ENCODE data around the gene AIPL1.

Gene AIPL1

GRCh38 chr17:6448473-6448872 lies 13.6 kb upstream of the AIPL1 start:
- Histone ChIP-seq H3K4me1 (ENCODE audit: low read length) (no peaks in the 10 kb centered on the region), H3K27me3 (replicated peaks; ENCODE audit: insufficient read depth, low read length) (0 out of 2 replicates have a peak, but pooled peaks cover 1% of the 10 kb centered on the region), H3K9ac (ENCODE audit: low read length) (no peak overlapping the region), H2AFZ (ENCODE audit: low read length) (no peak overlapping the region), H4K20me1 (ENCODE audit: insufficient read depth, low read length) (no peaks in the 10 kb centered on the region), H3K9me2 (replicated peaks; ENCODE audit: insufficient read depth, low read length) (no peaks in the 10 kb centered on the region), H3K4me3 (ENCODE audit: low read length) (no peak overlapping the region), H3K9me3 (replicated peaks; ENCODE audit: insufficient read depth, low read length) (no peaks in the 10 kb centered on the region), H3K27ac (ENCODE audit: low read length) (no peak overlapping the region), H3K36me3 (replicated peaks; ENCODE audit: insufficient read depth, low read length) (no peaks in the 10 kb centered on the region), H3K4me2 (ENCODE audit: low read depth, low read length) (no peak overlapping the region), H3K79me2 (ENCODE audit: low read length) (no peaks in the 10 kb centered on the region), H3F3A (ENCODE audit: insufficient read depth, low read length) (no peaks in the 10 kb centered on the region)
- TF ChIP-seq CTCF (IDR thresholded peaks at IDR 0.05; ENCODE audit: low read length), result no peak
- no peak for TF ChIP-seq EZH2phosphoT487 (IDR thresholded peaks at IDR 0.05; ENCODE audit: low read length)
- TF ChIP-seq EZH2 (optimal IDR thresholded peaks at IDR 0.05; ENCODE audit: low read depth, low read length), result no peak
- no peak for DNase-seq

- Histone ChIP-seq H2AFZ (ENCODE audit: low read length) (no peak overlapping the region), H3K4me1 (ENCODE audit: low read length) (no peaks in the 10 kb centered on the region), H3F3A (ENCODE audit: insufficient read depth, low read length) (no peaks in the 10 kb centered on the region), H3K4me3 (ENCODE audit: low read length) (no peak overlapping the region), H4K20me1 (ENCODE audit: insufficient read depth, low read length) (no peaks in the 10 kb centered on the region), H3K36me3 (replicated peaks; ENCODE audit: insufficient read depth, low read length) (no peaks in the 10 kb centered on the region), H3K27me3 (replicated peaks; ENCODE audit: insufficient read depth, low read length) (no peaks in the 10 kb centered on the region; the same call in 1 of the 2 replicates), H3K9ac (ENCODE audit: low read length) (no peak overlapping the region), H3K4me2 (ENCODE audit: low read depth, low read length) (no peak overlapping the region), H3K9me2 (replicated peaks; ENCODE audit: insufficient read depth, low read length) (no peaks in the 10 kb centered on the region), H3K79me2 (ENCODE audit: low read length) (no peaks in the 10 kb centered on the region), H3K27ac (ENCODE audit: low read length) (no peak overlapping the region), H3K9me3 (replicated peaks; ENCODE audit: insufficient read depth, low read length) (no peaks in the 10 kb centered on the region)
- no peak for TF ChIP-seq EZH2 (optimal IDR thresholded peaks at IDR 0.05; ENCODE audit: low read depth, low read length)
- no peak for TF ChIP-seq EZH2phosphoT487 (IDR thresholded peaks at IDR 0.05; ENCODE audit: low read length)
- no peak for TF ChIP-seq CTCF (IDR thresholded peaks at IDR 0.05; ENCODE audit: low read length)
- no peak for DNase-seq
Observed at GRCh38 chr17:6446516-6447100, 11.7 kb upstream of the AIPL1 start.

GRCh38 chr17:6444571-6445335 lies 9.8 kb upstream of the AIPL1 start:
- no peak overlapping the region; the same call in 1 of the 2 replicates for H3K9ac ChIP-seq (ENCODE audit: low read length)
- TF ChIP-seq EZH2 (optimal IDR thresholded peaks at IDR 0.05; ENCODE audit: low read depth, low read length) (no peak), CTCF (IDR thresholded peaks at IDR 0.05; ENCODE audit: low read length) (no peak), EZH2phosphoT487 (IDR thresholded peaks at IDR 0.05; ENCODE audit: low read length) (no peak)
- H3K9me2 ChIP-seq (replicated peaks; ENCODE audit: insufficient read depth, low read length), result no peaks in the 10 kb centered on the region
- H3K9me3 ChIP-seq (replicated peaks; ENCODE audit: insufficient read depth, low read length), result no peaks in the 10 kb centered on the region
- H3K79me2 ChIP-seq (ENCODE audit: low read length), result no peaks in the 10 kb centered on the region
- H3K4me2 ChIP-seq (ENCODE audit: low read depth, low read length), result peak overlapping the region; percentile 64
- H3K36me3 ChIP-seq (replicated peaks; ENCODE audit: insufficient read depth, low read length), result no peaks in the 10 kb centered on the region
- H3K27ac ChIP-seq (ENCODE audit: low read length), result no peak overlapping the region
- no peaks in the 10 kb centered on the region for H3F3A ChIP-seq (ENCODE audit: insufficient read depth, low read length)
- H3K4me3 ChIP-seq (ENCODE audit: low read length), result peak overlapping the region; percentile 60
- peaks cover 5% of the 10 kb centered on the region for H3K27me3 ChIP-seq (replicated peaks; ENCODE audit: insufficient read depth, low read length)
- H3K4me1 ChIP-seq (ENCODE audit: low read length), result no peaks in the 10 kb centered on the region
- H4K20me1 ChIP-seq (ENCODE audit: insufficient read depth, low read length), result no peaks in the 10 kb centered on the region
- 0 out of 2 replicates have a peak overlapping the region, but pooled peaks have one; percentile 46 for H2AFZ ChIP-seq (ENCODE audit: low read length)
- DNase-seq, result no peak
